Measurements from ENCODE around the gene RPL7A.

Gene RPL7A

GRCh38 chr9:133342069-133342406 is 6.0 kb upstream of the RPL7A start:
- Mint-ChIP-seq H3K9me3 (no peaks in the 10 kb centered on the region), H3K4me1 (peaks cover 17% of the 10 kb centered on the region), H3K36me3 (ENCODE audit: low read depth) (peaks cover 36% of the 10 kb centered on the region), H3K4me3 (no peak overlapping the region), H3K27ac (peak overlapping the region; percentile 77), H3K27me3 (ENCODE audit: low read depth, poor library complexity) (no peaks in the 10 kb centered on the region)
- TF ChIP-seq CTCF (IDR thresholded peaks at IDR 0.05): no peak
- no peak for DNase-seq

- Mint-ChIP-seq H3K4me3 (no peak overlapping the region), H3K9me3 (no peaks in the 10 kb centered on the region), H3K27me3 (ENCODE audit: low read depth, poor library complexity) (no peaks in the 10 kb centered on the region), H3K36me3 (ENCODE audit: low read depth) (peaks cover 36% of the 10 kb centered on the region), H3K4me1 (peaks cover 19% of the 10 kb centered on the region), H3K27ac (no peak overlapping the region)
- no peak for TF ChIP-seq CTCF (IDR thresholded peaks at IDR 0.05)
- DNase-seq: no peak
These were observed 5.4 kb upstream of the RPL7A start for GRCh38 chr9:133342570-133342969.

GRCh38 chr9:133344071-133344470 is 3.9 kb upstream of the RPL7A start:
- Mint-ChIP-seq H3K27me3 (ENCODE audit: low read depth, poor library complexity) (no peaks in the 10 kb centered on the region), H3K27ac (no peak overlapping the region), H3K9me3 (no peaks in the 10 kb centered on the region), H3K4me3 (no peak overlapping the region), H3K4me1 (peaks cover 21% of the 10 kb centered on the region), H3K36me3 (ENCODE audit: low read depth) (peaks cover 40% of the 10 kb centered on the region)
- TF ChIP-seq CTCF (IDR thresholded peaks at IDR 0.05): no peak
- DNase-seq: no peak

- Mint-ChIP-seq H3K36me3 (ENCODE audit: low read depth) (peaks cover 40% of the 10 kb centered on the region), H3K4me1 (peaks cover 30% of the 10 kb centered on the region), H3K9me3 (no peaks in the 10 kb centered on the region), H3K27ac (no peak overlapping the region), H3K27me3 (ENCODE audit: low read depth, poor library complexity) (no peaks in the 10 kb centered on the region), H3K4me3 (no peak overlapping the region)
- no peak for TF ChIP-seq CTCF (IDR thresholded peaks at IDR 0.05)
- no peak for DNase-seq
These were observed 3.0 kb upstream of the RPL7A start for GRCh38 chr9:133344979-133345378.

- TF ChIP-seq CTCF (IDR thresholded peaks at IDR 0.05): no peak
- DNase-seq: no peak
- H3K4me1 Mint-ChIP-seq: peaks cover 36% of the 10 kb centered on the region
- no peaks in the 10 kb centered on the region for H3K9me3 Mint-ChIP-seq
- H3K27me3 Mint-ChIP-seq (ENCODE audit: low read depth, poor library complexity): no peaks in the 10 kb centered on the region
- peaks cover 40% of the 10 kb centered on the region for H3K36me3 Mint-ChIP-seq (ENCODE audit: low read depth)
- no peak overlapping the region for H3K27ac Mint-ChIP-seq
- H3K4me3 Mint-ChIP-seq: no peak overlapping the region
These were observed 2.4 kb upstream of the RPL7A start for GRCh38 chr9:133345596-133345995.

GRCh38 chr9:133346021-133346785 is 1.8 kb upstream of the RPL7A start:
- H3K27me3 Mint-ChIP-seq (ENCODE audit: low read depth, poor library complexity): no peaks in the 10 kb centered on the region
- no peak for TF ChIP-seq CTCF (IDR thresholded peaks at IDR 0.05)
- peak overlapping the region; percentile 97 for H3K4me3 Mint-ChIP-seq
- DNase-seq: no peak
- peaks cover 37% of the 10 kb centered on the region for H3K4me1 Mint-ChIP-seq
- H3K9me3 Mint-ChIP-seq: no peaks in the 10 kb centered on the region
- H3K36me3 Mint-ChIP-seq (ENCODE audit: low read depth): peaks cover 43% of the 10 kb centered on the region
- no peak overlapping the region for H3K27ac Mint-ChIP-seq

Measured in nephron progenitor cell (in vitro differentiated cells).